HL-60 (cell line): ENCODE data around the gene SAP130.

Experiments
- CTCF ChIP-seq: IDR thresholded peaks from one replicate; pipeline ENCODE4 v1.5.1; 2011; ENCODE audit warnings: low read length, control low read depth, inconsistent platforms; ENCODE audit not compliant: insufficient read depth
- GABPA ChIP-seq: IDR thresholded peaks from 2 replicates; pipeline ENCODE4 v1.6.1; 2012; ENCODE audit warnings: low read depth
- POLR2AphosphoS5 ChIP-seq: IDR thresholded peaks from 2 replicates; pipeline ENCODE4 v1.6.1; 2012; ENCODE audit warnings: low read depth
- REST ChIP-seq: IDR thresholded peaks from 2 replicates; pipeline ENCODE4 v1.6.1; 2012; ENCODE audit warnings: low read depth; ENCODE audit not compliant: insufficient replicate concordance

- TF ChIP-seq CTCF (no peak), POLR2AphosphoS5 (no peak), REST (no peak), GABPA (no peak)
Measured at GRCh38 chr2:127897531-127898211, 130.2 kb downstream of the SAP130 start.
